ENCODE results near the gene TGFBR3. TPM values are rescaled to one million over a fixed set of nuclear protein-coding genes. Genes with fewer than 3 reads are reported as not detected.

TGFBR3 gene
- total and polyA plus RNA-seq, 2 of the 13 experiments (the other 11 are each of a cell fraction or from before 2014, with no cell fraction given): 76.5 to 195 TPM

DNA sequence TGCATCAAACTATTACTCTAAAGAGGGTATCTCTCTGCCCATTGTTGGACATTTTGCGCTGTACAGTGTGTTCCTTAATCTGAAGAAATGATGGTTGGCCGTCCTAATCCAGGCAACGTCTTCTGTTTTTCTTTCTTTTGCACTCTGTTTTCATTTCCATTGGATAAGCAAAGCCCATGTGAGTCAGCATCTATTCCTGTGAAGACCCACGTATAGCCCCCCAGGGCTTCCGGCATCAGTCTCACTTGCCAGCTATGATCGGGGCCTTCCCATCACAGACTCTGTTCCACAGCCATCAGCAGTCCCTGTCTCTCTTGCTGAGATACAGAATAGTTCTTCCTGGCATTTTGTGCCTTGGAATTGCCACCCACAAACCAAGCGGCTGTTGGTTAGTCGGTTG lies 34.0 kb upstream of the TGFBR3 start:
- CTCF ChIA-PET (ENCODE audit: low intra/inter-chr PET ratio, low total read pairs): no interaction called here
- DNase-seq (ENCODE audit: low spot score): no peak
- Histone ChIP-seq H3K4me3 (replicated peaks in 1 of 3; ENCODE audit: insufficient read depth in 1 of 3, low read depth in 2 of 3, low read length in 3 of 3) (no peak overlapping the region), H3K27me3 (ENCODE audit: control insufficient read depth in 1 of 2, insufficient read depth in 2 of 2, low read length in 2 of 2) (no peaks in the 10 kb centered on the region), H3K36me3 (replicated peaks in 1 of 2; ENCODE audit: control insufficient read depth in 1 of 2, insufficient read depth in 2 of 2, low read length in 2 of 2) (no peaks in the 10 kb centered on the region), H3K79me2 (ENCODE audit: insufficient read depth, low read length) (no peaks in the 10 kb centered on the region), H3K9me3 (ENCODE audit: low read length) (no peaks in the 10 kb centered on the region), H3K4me1 (ENCODE audit: insufficient read depth, low read length) (peaks cover 11% of the 10 kb centered on the region), H3K4me2 (ENCODE audit: low read depth, low read length) (no peak overlapping the region), H3K27ac (ENCODE audit: extremely low read length, insufficient read depth, low read length) (no peak overlapping the region), H3K9ac (ENCODE audit: insufficient read depth, low read depth, low read length) (no peak overlapping the region), H2AFZ (ENCODE audit: low read length) (no peak overlapping the region), H4K20me1 (ENCODE audit: insufficient read depth, low read length) (no peaks in the 10 kb centered on the region)
- no peak for ATAC-seq
- POLR2A ChIA-PET: no interaction called here
- BruUV-seq (replicated peaks): no TSS peak
- WGBS (ENCODE audit: low lambda C conversion rate): 77% methylated on average over 7 of the region's 8 CpGs
- no peak for FAIRE-seq
- intact Hi-C loops (cut with micrococcal nuclease; ENCODE audit: unreplicated experiment): loop anchor here (10.0 kb wide), 2 partner anchors 365 to 375 kb away; partner anchors contain the start of genes GLMN and RPAP2
- in situ Hi-C loops (cut with HindIII; ENCODE audit: extremely low pct_ligation_motif_present, low pct_unique_long_range_greater_than_20kb): loop anchor here (10.0 kb wide), 1 partner anchor 305 kb away; no protein-coding TSS in a partner anchor
- TF ChIP-seq ZSCAN9 (CRISPR knock-in tag; IDR thresholded peaks at IDR 0.05; ENCODE audit: borderline replicate concordance) (no peak), SP5 (CRISPR knock-in tag; IDR thresholded peaks at IDR 0.05; ENCODE audit: borderline replicate concordance, low read depth) (no peak), ZNF574 (CRISPR knock-in tag; IDR thresholded peaks at IDR 0.05) (no peak), THAP7 (CRISPR knock-in tag; IDR thresholded peaks at IDR 0.05) (no peak), RBFOX2 (IDR thresholded peaks at IDR 0.05; ENCODE audit: low read depth, low read length) (no peak), POGZ (CRISPR knock-in tag; IDR thresholded peaks at IDR 0.05) (no peak), ZNF10 (CRISPR knock-in tag; IDR thresholded peaks at IDR 0.05; ENCODE audit: borderline replicate concordance, low read depth) (no peak), ZNF367 (CRISPR knock-in tag; IDR thresholded peaks at IDR 0.05; ENCODE audit: borderline replicate concordance) (no peak), NKX3-1 (CRISPR knock-in tag; IDR thresholded peaks at IDR 0.05) (no peak), BCLAF1 (IDR thresholded peaks at IDR 0.05) (no peak)
- TF ChIP-seq, protein P1, sequence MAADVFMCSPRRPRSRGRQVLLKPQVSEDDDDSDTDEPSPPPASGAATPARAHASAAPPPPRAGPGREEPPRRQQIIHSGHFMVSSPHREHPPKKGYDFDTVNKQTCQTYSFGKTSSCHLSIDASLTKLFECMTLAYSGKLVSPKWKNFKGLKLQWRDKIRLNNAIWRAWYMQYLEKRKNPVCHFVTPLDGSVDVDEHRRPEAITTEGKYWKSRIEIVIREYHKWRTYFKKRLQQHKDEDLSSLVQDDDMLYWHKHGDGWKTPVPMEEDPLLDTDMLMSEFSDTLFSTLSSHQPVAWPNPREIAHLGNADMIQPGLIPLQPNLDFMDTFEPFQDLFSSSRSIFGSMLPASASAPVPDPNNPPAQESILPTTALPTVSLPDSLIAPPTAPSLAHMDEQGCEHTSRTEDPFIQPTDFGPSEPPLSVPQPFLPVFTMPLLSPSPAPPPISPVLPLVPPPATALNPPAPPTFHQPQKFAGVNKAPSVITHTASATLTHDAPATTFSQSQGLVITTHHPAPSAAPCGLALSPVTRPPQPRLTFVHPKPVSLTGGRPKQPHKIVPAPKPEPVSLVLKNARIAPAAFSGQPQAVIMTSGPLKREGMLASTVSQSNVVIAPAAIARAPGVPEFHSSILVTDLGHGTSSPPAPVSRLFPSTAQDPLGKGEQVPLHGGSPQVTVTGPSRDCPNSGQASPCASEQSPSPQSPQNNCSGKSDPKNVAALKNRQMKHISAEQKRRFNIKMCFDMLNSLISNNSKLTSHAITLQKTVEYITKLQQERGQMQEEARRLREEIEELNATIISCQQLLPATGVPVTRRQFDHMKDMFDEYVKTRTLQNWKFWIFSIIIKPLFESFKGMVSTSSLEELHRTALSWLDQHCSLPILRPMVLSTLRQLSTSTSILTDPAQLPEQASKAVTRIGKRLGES (CRISPR knock-in tag; IDR thresholded peaks at IDR 0.05; ENCODE audit: borderline replicate concordance): no peak
- TF ChIP-seq, protein P2, sequence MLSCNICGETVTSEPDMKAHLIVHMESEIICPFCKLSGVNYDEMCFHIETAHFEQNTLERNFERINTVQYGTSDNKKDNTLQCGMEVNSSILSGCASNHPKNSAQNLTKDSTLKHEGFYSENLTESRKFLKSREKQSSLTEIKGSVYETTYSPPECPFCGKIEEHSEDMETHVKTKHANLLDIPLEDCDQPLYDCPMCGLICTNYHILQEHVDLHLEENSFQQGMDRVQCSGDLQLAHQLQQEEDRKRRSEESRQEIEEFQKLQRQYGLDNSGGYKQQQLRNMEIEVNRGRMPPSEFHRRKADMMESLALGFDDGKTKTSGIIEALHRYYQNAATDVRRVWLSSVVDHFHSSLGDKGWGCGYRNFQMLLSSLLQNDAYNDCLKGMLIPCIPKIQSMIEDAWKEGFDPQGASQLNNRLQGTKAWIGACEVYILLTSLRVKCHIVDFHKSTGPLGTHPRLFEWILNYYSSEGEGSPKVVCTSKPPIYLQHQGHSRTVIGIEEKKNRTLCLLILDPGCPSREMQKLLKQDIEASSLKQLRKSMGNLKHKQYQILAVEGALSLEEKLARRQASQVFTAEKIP (CRISPR knock-in tag; IDR thresholded peaks at IDR 0.05; ENCODE audit: borderline replicate concordance): no peak
